MM.1S (cell line): Measurements from ENCODE around the gene PRKAR1B.
"Not testable (repeated sequence)": the region's sequence is repeated elsewhere in the genome, so short reads cannot be mapped to it uniquely, and the experiment has no call there.

Experiments
- DNase-seq: peaks from one replicate; pipeline ENCODE4 v3.0.0-alpha.2; 2015
- H2AFZ ChIP-seq: fragments of 300-600 bp; sonication (generic); 2 replicates; pipeline ENCODE4 v1.6.0; 2016; ENCODE audit warnings: antibody characterized with exemption, low read length
- H3F3A ChIP-seq: fragments of 300-600 bp; sonication (generic); 2 replicates; pipeline ENCODE4 v1.6.1; 2016; ENCODE audit warnings: mild to moderate bottlenecking, antibody characterized with exemption, low read length, moderate library complexity, mixed read lengths; ENCODE audit not compliant: insufficient read depth
- H3K27ac ChIP-seq: fragments of 300-600 bp; sonication (generic); 2 replicates; pipeline ENCODE4 v1.5.1; 2016; ENCODE audit warnings: mild to moderate bottlenecking, low read length
- H3K27me3 ChIP-seq: fragments of 300-600 bp; sonication (generic); replicated peaks from 2 replicates; pipeline ENCODE4 v1.6.0; 2016; ENCODE audit warnings: low read length; ENCODE audit not compliant: insufficient read depth
- H3K36me3 ChIP-seq: fragments of 300-600 bp; sonication (generic); replicated peaks from 2 replicates; pipeline ENCODE4 v1.6.1; 2016; ENCODE audit warnings: mild to moderate bottlenecking, low read length, mixed read lengths; ENCODE audit not compliant: insufficient read depth
- H3K4me1 ChIP-seq: fragments of 300-600 bp; sonication (generic); 2 replicates; pipeline ENCODE4 v1.6.1; 2016; ENCODE audit warnings: low read length, mixed read lengths
- H3K4me2 ChIP-seq: fragments of 300-600 bp; sonication (generic); 2 replicates; pipeline ENCODE4 v1.6.0; 2016; ENCODE audit warnings: low read depth, low read length
- H3K4me3 ChIP-seq: fragments of 300-600 bp; sonication (generic); 2 replicates; pipeline ENCODE4 v1.5.1; 2016; ENCODE audit warnings: low read length, mixed read lengths
- H3K79me2 ChIP-seq: fragments of 300-600 bp; sonication (generic); 2 replicates; pipeline ENCODE4 v1.6.1; 2016; ENCODE audit warnings: mixed run types, low read length, mixed read lengths
- H3K9ac ChIP-seq: fragments of 300-600 bp; sonication (generic); 2 replicates; pipeline ENCODE4 v1.6.1; 2016; ENCODE audit warnings: low read length, mixed read lengths
- H3K9me2 ChIP-seq: fragments of 300-600 bp; sonication (generic); replicated peaks from 2 replicates; pipeline ENCODE4 v1.6.1; 2016; ENCODE audit warnings: mild to moderate bottlenecking, low read length, mixed read lengths; ENCODE audit not compliant: insufficient read depth
- H3K9me3 ChIP-seq: fragments of 300-600 bp; sonication (generic); replicated peaks from 2 replicates; pipeline ENCODE4 v1.6.1; 2016; ENCODE audit warnings: mild to moderate bottlenecking, low read length, mixed read lengths; ENCODE audit not compliant: insufficient read depth
- H4K20me1 ChIP-seq: fragments of 300-600 bp; sonication (generic); 2 replicates; pipeline ENCODE4 v1.6.1; 2016; ENCODE audit warnings: mild to moderate bottlenecking, low read length, moderate library complexity, mixed read lengths; ENCODE audit not compliant: insufficient read depth
- EZH2 ChIP-seq: fragments of 300-600 bp; sonication (generic); optimal IDR thresholded peaks from 2 replicates; pipeline ENCODE3; 2017; ENCODE audit warnings: low read depth, mild to moderate bottlenecking, antibody characterized with exemption, low read length, mixed read lengths
- EZH2phosphoT487 ChIP-seq: fragments of 300-600 bp; sonication (generic); IDR thresholded peaks from 2 replicates; pipeline ENCODE4 v1.6.1; 2018; ENCODE audit warnings: antibody characterized with exemption, low read length
- TF ChIP-seq, protein P1 (sequence below): fragments of 300-600 bp; sonication (generic); IDR thresholded peaks from 2 replicates; pipeline ENCODE4 v1.5.1; 2016; ENCODE audit warnings: antibody characterized with exemption, low read length, mixed read lengths

Gene PRKAR1B

GRCh38 chr7:659996-660395, 67.1 kb downstream of the PRKAR1B start:
- Histone ChIP-seq H2AFZ (no peak overlapping the region), H3K4me2 (no peak overlapping the region), H3K4me3 (no peak overlapping the region), H3K79me2 (no peaks in the 10 kb centered on the region), H4K20me1 (no peaks in the 10 kb centered on the region), H3K9me3 (no peaks in the 10 kb centered on the region), H3K27ac (no peak overlapping the region), H3K36me3 (no peaks in the 10 kb centered on the region), H3K27me3 (no peaks in the 10 kb centered on the region), H3F3A (no peaks in the 10 kb centered on the region), H3K4me1 (no peaks in the 10 kb centered on the region), H3K9me2 (no peaks in the 10 kb centered on the region), H3K9ac (no peak overlapping the region)
- DNase-seq: no peak
- TF ChIP-seq EZH2phosphoT487 (no peak), EZH2 (no peak)
- TF ChIP-seq, protein P1, sequence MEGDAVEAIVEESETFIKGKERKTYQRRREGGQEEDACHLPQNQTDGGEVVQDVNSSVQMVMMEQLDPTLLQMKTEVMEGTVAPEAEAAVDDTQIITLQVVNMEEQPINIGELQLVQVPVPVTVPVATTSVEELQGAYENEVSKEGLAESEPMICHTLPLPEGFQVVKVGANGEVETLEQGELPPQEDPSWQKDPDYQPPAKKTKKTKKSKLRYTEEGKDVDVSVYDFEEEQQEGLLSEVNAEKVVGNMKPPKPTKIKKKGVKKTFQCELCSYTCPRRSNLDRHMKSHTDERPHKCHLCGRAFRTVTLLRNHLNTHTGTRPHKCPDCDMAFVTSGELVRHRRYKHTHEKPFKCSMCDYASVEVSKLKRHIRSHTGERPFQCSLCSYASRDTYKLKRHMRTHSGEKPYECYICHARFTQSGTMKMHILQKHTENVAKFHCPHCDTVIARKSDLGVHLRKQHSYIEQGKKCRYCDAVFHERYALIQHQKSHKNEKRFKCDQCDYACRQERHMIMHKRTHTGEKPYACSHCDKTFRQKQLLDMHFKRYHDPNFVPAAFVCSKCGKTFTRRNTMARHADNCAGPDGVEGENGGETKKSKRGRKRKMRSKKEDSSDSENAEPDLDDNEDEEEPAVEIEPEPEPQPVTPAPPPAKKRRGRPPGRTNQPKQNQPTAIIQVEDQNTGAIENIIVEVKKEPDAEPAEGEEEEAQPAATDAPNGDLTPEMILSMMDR: no peak

- Histone ChIP-seq H3K4me1 (no peaks in the 10 kb centered on the region), H3K27me3 (no peaks in the 10 kb centered on the region), H3K9ac (no peak overlapping the region), H3K4me3 (no peak overlapping the region), H3K36me3 (no peaks in the 10 kb centered on the region), H3K9me3 (no peaks in the 10 kb centered on the region), H4K20me1 (no peaks in the 10 kb centered on the region), H3K27ac (no peak overlapping the region), H3K4me2 (no peak overlapping the region), H3K9me2 (no peaks in the 10 kb centered on the region), H2AFZ (no peak overlapping the region), H3K79me2 (no peaks in the 10 kb centered on the region), H3F3A (no peaks in the 10 kb centered on the region)
- no peak for TF ChIP-seq EZH2
- TF ChIP-seq, protein P1: no peak
- no peak for TF ChIP-seq EZH2phosphoT487
- DNase-seq: no peak
Measured at GRCh38 chr7:659306-659847, 67.7 kb downstream of the PRKAR1B start.

GRCh38 chr7:657565-658119, 69.4 kb downstream of the PRKAR1B start:
- H3K9me3 ChIP-seq: no peaks in the 10 kb centered on the region

DNA sequence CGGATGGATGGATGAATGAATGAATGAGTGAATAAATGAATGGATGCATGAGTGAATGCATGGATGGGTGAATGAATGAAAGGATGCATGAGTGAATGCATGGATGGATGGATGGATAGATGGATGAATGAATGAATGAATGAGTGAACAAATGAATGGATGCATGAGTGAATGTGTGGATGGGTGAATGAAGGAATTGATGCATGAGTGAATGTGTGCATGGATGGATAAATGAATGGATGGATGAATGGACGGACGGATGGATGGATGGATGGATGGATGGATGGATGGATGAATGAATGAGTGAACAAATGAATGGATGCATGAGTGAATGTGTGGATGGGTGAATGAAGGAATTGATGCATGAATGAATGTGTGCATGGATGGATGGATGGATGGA, 70.1 kb downstream of the PRKAR1B start:
- H3K27me3 ChIP-seq, H3K4me2 ChIP-seq, DNase-seq, H2AFZ ChIP-seq, H3F3A ChIP-seq, H3K9me3 ChIP-seq, H3K4me3 ChIP-seq, H3K36me3 ChIP-seq, H4K20me1 ChIP-seq, H3K9me2 ChIP-seq, H3K79me2 ChIP-seq, H3K4me1 ChIP-seq, H3K9ac ChIP-seq, H3K27ac ChIP-seq: not testable (repeated sequence)

More at GRCh38 chr7:657565-658119, 69.4 kb downstream of the PRKAR1B start:
- Histone ChIP-seq H2AFZ (no peak overlapping the region), H4K20me1 (no peaks in the 10 kb centered on the region), H3K9me2 (no peaks in the 10 kb centered on the region), H3K4me3 (no peak overlapping the region), H3K9ac (no peak overlapping the region), H3K27ac (no peak overlapping the region), H3K4me1 (no peaks in the 10 kb centered on the region), H3K36me3 (no peaks in the 10 kb centered on the region), H3K79me2 (no peaks in the 10 kb centered on the region), H3K4me2 (no peak overlapping the region), H3K27me3 (no peaks in the 10 kb centered on the region), H3F3A (no peaks in the 10 kb centered on the region)
- TF ChIP-seq EZH2phosphoT487 (no peak), EZH2 (no peak)
- TF ChIP-seq, protein P1: no peak
- no peak for DNase-seq
